HG03097 (cell line): ENCODE measurements around the gene PUM1.

ENCODE experiments used
- ATAC-seq: cut with Tn5 transposase; IDR thresholded peaks from one replicate; pipeline ENCODE4 v1.9.1; 2021; ENCODE audit not compliant: unreplicated experiment, low FRiP score

The PUM1 gene

DNA sequence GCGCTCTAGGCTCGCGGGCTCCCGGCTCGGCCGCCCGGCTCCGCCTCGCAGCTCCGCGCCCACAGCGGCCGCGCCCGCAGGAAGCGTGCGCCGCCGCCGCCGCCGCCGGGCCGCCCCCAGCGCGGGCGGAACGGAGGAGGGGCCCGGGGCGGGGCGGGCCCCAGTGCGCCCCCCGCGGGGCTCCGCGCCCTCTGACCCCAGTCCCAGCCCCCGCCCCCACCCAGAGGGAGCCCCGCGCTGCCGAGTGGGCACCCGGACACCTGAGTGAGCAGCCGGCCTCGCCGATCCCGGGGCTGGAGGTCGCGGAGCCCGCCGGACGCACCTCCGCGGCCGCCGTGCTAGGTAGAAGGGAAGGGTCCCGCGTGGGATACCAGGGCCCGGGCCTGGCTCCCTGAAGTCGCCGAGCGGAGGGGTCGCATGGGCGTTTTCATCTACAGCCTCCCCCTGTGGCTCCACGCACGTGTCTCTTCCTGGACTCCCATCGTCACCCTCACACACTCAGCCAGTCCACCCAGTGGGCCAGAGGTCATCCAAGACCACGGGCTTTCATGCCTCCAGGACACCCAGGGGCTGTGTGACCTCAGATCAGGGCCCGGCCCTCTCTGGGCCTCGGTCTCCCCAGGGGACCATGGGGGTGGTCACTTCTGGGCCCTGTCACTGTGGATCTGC, 156.7 kb downstream of the PUM1 start, which contains the start of gene SDC3:
SDC3 (minus strand) TSS at position 63 of the 669 bp plus-strand sequence. CDS start 172 bp downstream, outside the sequence.
- ATAC-seq = no peak

DNA sequence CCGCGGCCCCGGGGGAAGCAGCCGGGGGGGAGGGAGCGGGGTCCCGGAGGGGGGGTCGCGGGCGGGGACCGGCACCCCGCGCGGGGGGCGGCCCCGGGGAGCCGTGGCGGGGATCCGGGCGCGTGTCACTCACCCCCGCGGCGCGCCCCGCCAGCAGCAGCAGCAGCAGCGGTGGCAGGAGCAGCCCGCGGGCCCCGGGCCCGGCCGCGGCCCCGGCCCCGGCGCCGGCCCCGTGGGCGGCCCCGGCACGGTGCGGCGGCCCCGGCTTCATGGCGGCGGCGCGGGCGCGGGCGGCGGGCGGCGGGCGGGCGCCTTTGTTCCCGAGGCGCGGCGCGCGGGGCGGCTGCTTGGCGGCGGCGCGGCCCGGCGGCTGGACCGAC, 157.2 kb downstream of the PUM1 start:
- no peak for ATAC-seq

GRCh38 chr1:30907481-30908315, 157.8 kb downstream of the PUM1 start:
- no peak for ATAC-seq

GRCh38 chr1:30906631-30907441, 158.7 kb downstream of the PUM1 start:
- no peak for ATAC-seq

GRCh38 chr1:30905916-30906620, 159.4 kb downstream of the PUM1 start:
- ATAC-seq = no peak

DNA sequence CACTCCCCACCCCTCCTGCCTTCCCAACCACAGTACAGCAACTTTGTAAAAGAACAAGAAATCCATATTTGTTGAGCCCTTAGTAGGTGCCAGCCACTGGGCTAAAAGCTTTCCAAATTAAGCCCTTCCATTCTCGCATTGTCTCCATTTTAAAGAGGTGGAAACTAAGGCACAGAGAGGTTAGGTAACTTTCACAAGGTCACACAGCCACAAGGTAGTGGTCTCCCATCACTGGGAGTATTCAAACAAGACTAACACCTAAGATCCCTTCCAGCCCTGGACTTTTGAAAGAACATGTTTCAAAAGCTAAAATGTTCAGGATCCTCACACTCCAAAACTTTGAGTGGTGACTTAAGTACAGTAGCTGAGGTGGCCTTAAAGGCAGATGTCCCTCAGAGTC, 160.1 kb downstream of the PUM1 start:
- ATAC-seq = no peak

DNA sequence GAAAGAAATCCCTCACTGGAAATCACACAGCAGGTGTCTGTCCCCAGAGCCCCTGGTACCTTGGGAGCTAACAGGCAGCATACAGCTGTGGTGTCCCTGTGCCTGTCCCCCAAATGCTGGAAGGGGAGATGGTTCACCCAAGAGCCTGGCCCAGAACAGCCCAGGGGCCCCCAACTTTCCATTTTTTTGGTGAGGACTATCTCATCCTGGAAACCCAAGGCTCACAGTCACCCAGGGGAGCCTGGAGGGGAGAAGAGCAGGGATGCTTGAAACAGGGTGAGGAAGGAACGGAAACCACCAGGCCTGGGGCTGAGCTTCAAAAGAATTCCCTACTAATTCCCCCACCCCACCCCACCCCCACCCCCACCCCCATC, 160.6 kb downstream of the PUM1 start:
- ATAC-seq = no peak

DNA sequence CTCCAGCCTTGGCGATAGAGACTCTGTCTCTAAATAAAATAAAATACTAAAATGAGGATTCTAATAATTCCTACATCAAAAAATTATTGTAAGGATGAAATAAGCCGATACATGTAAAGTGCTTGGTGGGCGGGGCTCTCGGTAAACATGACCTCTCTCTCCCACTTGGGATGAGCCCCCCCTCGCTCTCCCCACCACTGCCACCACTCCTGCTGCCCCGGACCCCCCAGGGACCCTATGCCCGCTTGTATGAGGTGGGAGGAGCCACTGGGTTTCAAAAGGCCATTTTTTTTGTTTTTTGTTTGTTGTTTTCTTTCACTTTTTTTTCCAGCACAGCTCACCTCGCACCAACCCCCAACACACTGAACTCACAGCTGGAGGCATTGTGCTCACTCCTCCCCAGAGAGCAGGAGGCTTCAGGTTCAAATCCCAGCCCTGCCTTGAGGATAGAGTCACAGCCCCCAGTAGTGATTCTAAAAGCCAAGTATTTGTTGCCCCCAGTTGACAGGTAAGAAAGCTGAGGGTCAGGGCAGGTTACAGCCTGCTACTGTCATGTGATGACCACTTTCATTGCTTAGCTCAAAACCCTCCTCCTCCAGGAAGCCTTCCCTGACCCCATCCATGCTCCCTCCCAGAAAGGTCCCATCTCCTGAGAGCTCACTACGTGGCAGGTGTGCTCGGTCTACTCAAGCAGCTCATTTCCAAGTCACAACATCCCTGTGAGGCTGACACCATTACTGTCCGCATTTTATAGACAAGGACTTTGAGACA, 161.1 kb downstream of the PUM1 start:
- no peak for ATAC-seq

DNA sequence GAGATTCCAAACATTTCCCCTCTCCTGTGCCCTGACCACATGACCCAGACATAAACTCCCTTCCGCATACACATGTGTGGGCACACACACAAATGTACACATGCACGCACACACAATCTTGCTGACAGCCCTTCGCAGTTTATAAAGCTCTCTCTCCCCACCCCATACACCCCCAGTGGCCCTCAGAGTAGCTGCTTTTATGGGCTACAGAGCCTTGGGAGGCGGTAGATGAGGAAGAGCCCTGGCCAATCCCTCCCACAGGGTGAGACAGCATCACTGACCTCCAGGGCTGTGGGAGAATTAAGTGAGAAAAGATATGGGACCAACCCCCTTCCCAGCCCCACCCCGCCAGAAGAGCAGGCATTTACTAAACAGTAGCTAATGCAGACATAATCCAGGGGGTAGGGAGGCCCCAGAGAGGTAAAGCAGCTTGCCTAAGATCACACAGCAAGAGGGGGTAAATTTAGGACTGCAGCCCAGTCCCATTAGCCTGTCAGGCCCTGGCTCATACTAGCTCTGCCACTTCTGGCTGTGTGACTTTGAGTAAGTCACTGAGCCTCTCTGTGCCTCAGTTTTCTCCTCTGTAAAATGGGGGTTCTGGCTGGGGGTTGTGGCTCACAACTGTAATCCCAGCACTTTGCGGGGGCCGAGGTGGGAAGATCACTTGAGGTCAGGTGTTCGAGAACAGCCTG, 162.0 kb downstream of the PUM1 start:
- no peak for ATAC-seq

DNA sequence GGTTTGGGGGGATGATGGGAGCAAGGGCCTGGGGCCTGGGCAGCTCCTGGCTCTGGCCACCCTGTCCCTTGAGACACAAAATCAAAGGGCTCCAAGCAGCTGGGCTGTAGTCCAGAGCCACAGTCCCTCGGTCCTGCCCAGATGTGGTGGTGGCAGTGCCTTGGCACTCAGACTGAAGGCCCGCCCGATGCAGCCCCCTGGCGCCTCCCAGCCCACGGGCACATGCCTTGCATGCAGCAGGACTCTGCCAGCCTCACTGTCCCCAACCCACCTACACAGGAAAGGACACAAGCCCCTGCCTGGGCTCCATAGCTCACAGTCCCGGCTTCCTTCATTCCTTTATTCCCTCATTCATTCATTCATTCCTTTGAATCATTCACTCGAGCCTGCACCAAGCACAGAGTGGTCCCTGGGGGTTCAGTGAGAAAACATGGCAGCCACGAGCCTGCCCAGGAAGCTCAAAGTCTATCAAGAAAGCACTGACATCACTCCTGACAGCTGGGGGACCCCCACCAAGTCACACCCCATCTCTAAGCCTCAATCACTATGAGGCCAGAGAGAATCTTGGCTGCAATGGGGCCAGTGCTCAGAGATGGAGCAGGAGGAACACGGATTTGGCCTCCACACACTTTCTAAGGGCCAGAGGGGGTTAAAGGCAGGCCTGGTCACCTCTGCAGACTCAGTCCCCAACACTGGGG, 162.8 kb downstream of the PUM1 start:
- no peak for ATAC-seq

DNA sequence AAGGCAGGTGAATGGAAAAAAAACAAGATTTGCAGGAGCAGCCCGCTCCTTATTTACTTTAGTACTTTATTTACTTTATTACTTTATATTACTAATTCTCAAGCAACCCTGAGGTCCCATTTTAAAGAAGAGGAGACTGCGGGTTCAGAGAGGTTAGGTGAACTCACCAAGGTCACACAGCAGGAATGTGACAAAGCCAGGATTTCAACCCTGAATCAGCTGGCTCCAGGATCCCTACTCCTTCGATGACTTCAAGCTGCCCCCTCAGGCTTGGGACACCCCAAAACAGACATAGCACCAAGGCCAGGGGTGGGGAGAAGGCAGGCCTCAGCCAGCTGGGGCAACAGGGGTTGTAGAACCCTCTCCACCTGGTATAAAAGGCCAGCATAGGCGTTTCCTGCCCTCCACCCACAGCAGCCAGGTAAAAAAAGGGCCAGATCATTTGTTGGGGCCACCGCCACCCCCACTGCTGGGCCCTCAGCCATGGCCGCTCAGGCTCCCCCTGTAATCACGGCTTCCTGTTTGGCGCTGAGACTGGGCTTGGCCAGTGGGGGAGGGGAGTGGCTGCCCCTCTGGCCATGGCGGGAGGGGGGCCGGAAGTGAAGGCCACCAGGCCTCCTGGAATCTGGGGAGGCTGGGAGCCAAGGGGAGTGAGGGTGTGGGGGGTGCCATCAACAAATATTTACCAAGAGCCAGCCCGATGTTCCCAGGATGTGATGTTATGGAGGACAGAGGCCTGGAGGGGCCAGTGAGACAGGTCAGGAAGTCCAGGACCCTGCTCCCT, 163.5 kb downstream of the PUM1 start:
- ATAC-seq = no peak

- ATAC-seq = no peak
Observed at GRCh38 chr1:30900931-30901560, 164.5 kb downstream of the PUM1 start.

GRCh38 chr1:30900486-30900885, 165.0 kb downstream of the PUM1 start:
- ATAC-seq = no peak

GRCh38 chr1:30899577-30900389, 165.7 kb downstream of the PUM1 start:
- ATAC-seq = no peak

- no peak for ATAC-seq
Observed at GRCh38 chr1:30898031-30898815, 167.3 kb downstream of the PUM1 start.

DNA sequence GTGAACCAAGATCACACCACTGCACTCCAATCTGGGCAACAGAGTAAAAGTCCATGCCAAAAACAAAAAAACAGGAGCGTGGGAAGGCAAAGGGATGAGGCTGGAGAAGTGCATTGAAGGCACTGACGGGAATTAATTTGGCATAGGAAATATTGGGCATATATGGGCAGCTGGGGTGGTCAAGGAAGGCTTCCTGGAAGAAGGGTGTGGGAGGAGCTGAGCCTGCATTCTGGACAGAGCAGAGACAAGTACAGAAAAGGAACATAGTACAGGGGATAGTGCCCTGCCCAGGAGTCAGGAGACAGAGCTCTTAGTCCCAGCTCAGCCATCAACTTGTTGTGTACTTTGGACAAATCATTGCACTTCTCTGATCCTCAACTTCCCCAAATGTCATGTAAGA, 168.6 kb downstream of the PUM1 start:
- ATAC-seq = no peak
